ENCODE data around the gene MAJIN.

The MAJIN gene

GRCh38 chr11:64947208-64947814 is 24.6 kb downstream of the MAJIN start:
- Histone ChIP-seq H3K4me3 (ENCODE audit: low read depth in 1 of 2, low read length in 2 of 2) (no peak overlapping the region), H3K4me1 (ENCODE audit: insufficient read depth, low read length) (no peaks in the 10 kb centered on the region), H2AFZ (ENCODE audit: low read depth, low read length) (no peak overlapping the region), H3K9me3 (ENCODE audit: insufficient read depth, low read length, severe bottlenecking) (no peaks in the 10 kb centered on the region), H3K27ac (ENCODE audit: low read length) (no peak overlapping the region), H3K36me3 (ENCODE audit: insufficient read depth, low read length) (no peaks in the 10 kb centered on the region), H4K20me1 (ENCODE audit: insufficient read depth, low read length) (no peaks in the 10 kb centered on the region), H3K27me3 (ENCODE audit: insufficient read depth, low read length, poor library complexity) (peaks cover 28% of the 10 kb centered on the region), H3K79me2 (ENCODE audit: insufficient read depth, low read length) (no peaks in the 10 kb centered on the region), H3K4me2 (ENCODE audit: insufficient read depth, low read length) (no peak overlapping the region), H3K9ac (ENCODE audit: low read depth, low read length) (no peak overlapping the region)
- ATAC-seq (ENCODE audit: insufficient read depth, low read depth): no peak
- no peak for DNase-seq
- TF ChIP-seq EZH2 (IDR thresholded peaks at IDR 0.05; ENCODE audit: borderline replicate concordance, low read depth, low read length, severe bottlenecking) (no peak), CTCF (IDR thresholded peaks at IDR 0.05; ENCODE audit: borderline replicate concordance, extremely low read depth, low read length, poor library complexity, severe bottlenecking) (no peak)

GRCh38 chr11:64936539-64936938 is 35.4 kb downstream of the MAJIN start:
- no peak overlapping the region for H2AFZ ChIP-seq (ENCODE audit: low read depth, low read length)
- H3K27ac ChIP-seq (ENCODE audit: low read length): no peak overlapping the region
- no peaks in the 10 kb centered on the region for H3K4me1 ChIP-seq (ENCODE audit: insufficient read depth, low read length)
- no peaks in the 10 kb centered on the region for H4K20me1 ChIP-seq (ENCODE audit: insufficient read depth, low read length)
- H3K79me2 ChIP-seq (ENCODE audit: insufficient read depth, low read length): no peaks in the 10 kb centered on the region
- no peak overlapping the region for H3K4me2 ChIP-seq (ENCODE audit: insufficient read depth, low read length)
- no peak overlapping the region for H3K4me3 ChIP-seq (ENCODE audit: low read depth in 1 of 2, low read length in 2 of 2)
- peaks cover 18% of the 10 kb centered on the region for H3K27me3 ChIP-seq (ENCODE audit: insufficient read depth, low read length, poor library complexity)
- no peak for ATAC-seq (ENCODE audit: insufficient read depth, low read depth)
- H3K36me3 ChIP-seq (ENCODE audit: insufficient read depth, low read length): peaks cover 14% of the 10 kb centered on the region
- H3K9me3 ChIP-seq (ENCODE audit: insufficient read depth, low read length, severe bottlenecking): no peaks in the 10 kb centered on the region
- TF ChIP-seq CTCF (IDR thresholded peaks at IDR 0.05; ENCODE audit: borderline replicate concordance, extremely low read depth, low read length, poor library complexity, severe bottlenecking) (no peak), EZH2 (IDR thresholded peaks at IDR 0.05; ENCODE audit: borderline replicate concordance, low read depth, low read length, severe bottlenecking) (no peak)
- no peak overlapping the region for H3K9ac ChIP-seq (ENCODE audit: low read depth, low read length)
- no peak for DNase-seq

DNA sequence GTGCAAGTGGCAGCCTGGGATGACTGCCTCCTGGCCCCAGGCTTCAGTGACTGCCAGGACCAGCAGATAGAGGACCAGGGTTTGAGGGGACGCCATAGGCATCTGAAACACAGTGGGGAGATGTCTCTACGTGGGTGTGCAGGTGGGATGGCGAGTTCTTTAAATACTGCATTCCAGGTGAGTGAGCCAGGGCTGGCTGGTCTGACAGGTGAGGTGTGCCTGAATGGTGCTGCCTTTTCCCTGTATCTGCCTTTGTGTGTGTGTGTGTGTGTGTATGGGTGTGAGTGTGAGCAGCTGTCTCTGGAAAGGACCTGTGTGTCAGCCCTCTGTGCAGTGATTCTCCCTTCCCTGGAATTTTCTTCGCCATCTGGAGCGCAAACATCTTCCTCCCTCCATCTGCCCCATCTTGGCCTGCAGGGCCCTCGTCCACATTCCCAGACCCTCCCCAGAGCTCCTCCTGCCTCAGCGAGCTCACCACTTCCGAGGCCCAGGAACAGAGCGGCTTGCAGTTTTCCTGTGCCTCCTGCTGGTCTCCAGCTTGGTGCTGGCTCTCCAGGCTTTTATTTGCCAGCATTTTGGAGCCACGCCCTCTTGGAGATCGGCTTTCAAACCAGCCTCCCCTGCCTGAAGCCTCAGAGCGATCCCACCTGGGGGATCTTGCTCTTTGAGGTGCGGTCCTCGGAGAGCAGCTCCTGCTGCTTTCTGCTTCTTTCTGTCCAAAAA is 36.4 kb downstream of the MAJIN start, which contains the start of gene GPHA2:
TSS of gene GPHA2 (minus strand) at position 535 of the 723 bp plus-strand sequence. CDS start at position 102, 433 bp downstream.
- Histone ChIP-seq H4K20me1 (ENCODE audit: insufficient read depth, low read length) (no peaks in the 10 kb centered on the region), H3K27ac (ENCODE audit: low read length) (no peak within 1 kb of the TSS), H3K4me3 (ENCODE audit: low read depth in 1 of 2, low read length in 2 of 2) (no peak within 1 kb of the TSS), H2AFZ (ENCODE audit: low read depth, low read length) (no peak within 1 kb of the TSS), H3K9ac (ENCODE audit: low read depth, low read length) (no peak within 1 kb of the TSS), H3K9me3 (ENCODE audit: insufficient read depth, low read length, severe bottlenecking) (no peaks in the 10 kb centered on the region), H3K4me1 (ENCODE audit: insufficient read depth, low read length) (no peaks in the 10 kb centered on the region), H3K27me3 (ENCODE audit: insufficient read depth, low read length, poor library complexity) (peaks cover 14% of the 10 kb centered on the region), H3K36me3 (ENCODE audit: insufficient read depth, low read length) (peaks cover 24% of the 10 kb centered on the region), H3K79me2 (ENCODE audit: insufficient read depth, low read length) (no peaks in the 10 kb centered on the region), H3K4me2 (ENCODE audit: insufficient read depth, low read length) (no peak within 1 kb of the TSS)
- DNase-seq (no peak), ATAC-seq (ENCODE audit: insufficient read depth, low read depth) (no peak)
- TF ChIP-seq CTCF (IDR thresholded peaks at IDR 0.05; ENCODE audit: borderline replicate concordance, extremely low read depth, low read length, poor library complexity, severe bottlenecking) (no peak), EZH2 (IDR thresholded peaks at IDR 0.05; ENCODE audit: borderline replicate concordance, low read depth, low read length, severe bottlenecking) (no peak)

Measured in DND-41 (cell line).